HG02973 (cell line): ENCODE measurements around the gene CNTN4.
"Not testable (repeated sequence)": the region's sequence is repeated elsewhere in the genome, so short reads cannot be mapped to it uniquely, and the experiment has no call there.

Experiments
- ATAC-seq: cut with Tn5 transposase; IDR thresholded peaks from one replicate; pipeline ENCODE4 v1.9.1; 2021; ENCODE audit warnings: moderate library complexity; ENCODE audit not compliant: unreplicated experiment

The CNTN4 gene

GRCh38 chr3:2774481-2775249, 676.0 kb downstream of the CNTN4 start:
- ATAC-seq, result no peak

DNA sequence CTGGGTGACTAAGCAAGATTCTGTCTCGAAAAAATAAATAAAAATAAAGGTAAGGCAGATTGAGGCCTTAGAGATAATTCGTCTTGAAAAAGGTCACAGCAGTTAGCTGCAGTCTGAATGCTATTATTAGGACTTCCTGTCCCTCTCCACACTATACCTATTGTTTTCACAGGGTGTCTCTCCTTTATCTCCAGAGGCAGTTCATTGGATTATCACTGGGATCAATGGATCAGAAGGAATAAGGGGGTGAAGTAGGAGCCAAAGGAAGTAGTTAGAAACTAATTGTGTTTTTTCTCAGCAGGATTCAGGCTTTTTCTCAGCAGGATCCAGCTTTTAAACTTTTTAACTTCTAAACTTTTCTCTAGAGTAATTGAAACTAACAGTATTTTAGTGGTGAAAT, 684.6 kb downstream of the CNTN4 start:
- ATAC-seq, result no peak

DNA sequence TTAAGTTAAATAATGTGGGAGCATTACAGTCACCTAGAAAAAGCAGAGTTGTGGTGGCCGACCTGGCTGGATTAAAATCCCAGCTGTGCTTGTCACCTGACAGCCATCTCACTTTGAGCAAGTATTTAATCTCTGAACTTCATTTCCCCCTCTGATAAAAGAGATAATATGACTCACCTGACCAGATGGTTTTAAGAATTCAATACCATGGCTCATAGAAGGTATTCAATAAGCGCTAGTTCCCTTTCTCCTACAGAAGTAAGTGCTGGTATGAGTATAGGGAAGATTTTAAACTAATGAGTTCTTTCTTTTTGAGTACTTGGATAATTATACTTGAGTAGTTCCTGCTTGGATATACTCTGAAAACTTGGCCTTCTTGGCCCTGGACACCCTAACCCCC, 686.0 kb downstream of the CNTN4 start:
- no peak for ATAC-seq

- ATAC-seq, result no peak
These were observed 691.7 kb downstream of the CNTN4 start for GRCh38 chr3:2790266-2790815.

GRCh38 chr3:2792432-2792831, 693.8 kb downstream of the CNTN4 start:
- no peak for ATAC-seq

GRCh38 chr3:2793987-2794386, 695.3 kb downstream of the CNTN4 start:
- ATAC-seq, result no peak

DNA sequence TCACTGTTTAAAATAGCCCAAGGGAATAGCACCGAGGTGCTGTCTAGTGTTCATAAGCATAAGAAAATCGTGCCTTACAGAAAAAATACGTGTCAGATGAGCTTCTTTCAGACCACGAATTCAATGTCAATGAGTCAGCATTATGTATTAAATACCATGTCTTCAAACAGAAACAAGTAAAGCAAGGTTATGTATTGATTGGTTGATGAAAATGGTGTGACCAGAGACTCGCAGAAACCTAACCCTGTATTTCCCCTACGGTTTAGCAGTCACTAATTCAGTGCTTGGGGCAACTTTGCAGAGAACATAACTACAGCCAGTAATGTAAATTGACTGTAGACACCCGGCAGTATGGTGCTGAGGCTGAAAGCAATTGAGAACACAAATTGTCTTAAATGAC, 703.8 kb downstream of the CNTN4 start:
- ATAC-seq, result no peak

DNA sequence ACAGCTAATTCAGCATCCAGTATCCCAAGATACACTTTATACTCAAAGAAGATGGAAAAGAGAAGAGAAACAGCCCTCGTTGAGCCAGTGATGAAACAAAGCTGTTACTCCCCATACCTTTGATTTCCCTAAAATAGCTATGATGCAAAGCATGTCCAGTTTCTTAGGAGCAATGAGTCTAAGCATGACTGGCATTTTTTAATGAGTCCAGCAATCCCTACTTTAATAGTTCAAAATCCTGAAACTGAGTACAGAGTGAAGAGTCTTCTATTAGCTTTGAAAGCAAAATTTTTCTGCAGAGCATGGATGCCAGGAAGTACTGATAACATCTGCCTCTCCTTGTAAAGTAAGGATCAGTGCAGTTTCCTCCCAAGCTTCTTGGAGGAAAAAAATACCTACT, 708.8 kb downstream of the CNTN4 start:
- ATAC-seq, result no peak

GRCh38 chr3:2810723-2811122, 712.1 kb downstream of the CNTN4 start:
- ATAC-seq, result no peak

DNA sequence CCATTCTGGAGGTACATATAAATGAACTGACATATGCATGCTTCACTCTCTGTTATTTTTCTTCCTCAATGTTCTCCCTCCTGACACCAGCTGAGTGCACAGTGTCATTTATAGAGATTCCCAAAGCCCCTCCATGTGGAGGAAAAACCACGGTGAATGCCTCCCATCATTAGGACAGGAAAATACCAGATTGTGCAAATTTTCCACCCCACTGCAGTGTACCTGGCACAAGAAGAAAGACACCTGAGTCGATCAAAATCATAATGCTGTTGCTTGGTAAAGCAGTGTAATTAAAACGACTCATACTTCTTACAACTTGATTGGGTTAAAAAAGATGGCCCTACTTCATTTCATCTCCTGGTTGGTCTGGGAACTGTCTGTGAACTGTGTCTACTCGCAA, 720.9 kb downstream of the CNTN4 start:
- ATAC-seq, result no peak

GRCh38 chr3:2820982-2821381, 722.3 kb downstream of the CNTN4 start:
- ATAC-seq, result not testable (repeated sequence)

DNA sequence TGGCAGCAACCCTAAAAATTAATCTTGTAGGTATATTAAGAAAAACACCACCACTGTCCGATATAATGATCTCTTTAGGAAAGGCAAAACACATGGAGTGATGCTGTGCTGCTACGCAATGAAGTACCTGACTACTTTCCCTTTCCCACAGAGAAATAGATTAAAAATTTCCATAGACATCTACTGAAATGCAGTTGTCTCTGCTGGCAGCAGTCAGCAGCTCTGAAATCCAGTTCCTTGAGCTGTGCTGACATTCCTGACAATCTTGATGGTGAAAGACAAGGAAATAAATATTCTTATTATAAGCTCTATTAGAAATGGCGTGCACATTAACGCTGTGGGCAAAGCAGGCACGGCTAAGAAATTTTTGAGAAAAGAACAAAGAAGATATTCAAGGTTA, 723.9 kb downstream of the CNTN4 start:
- ATAC-seq, result no peak

DNA sequence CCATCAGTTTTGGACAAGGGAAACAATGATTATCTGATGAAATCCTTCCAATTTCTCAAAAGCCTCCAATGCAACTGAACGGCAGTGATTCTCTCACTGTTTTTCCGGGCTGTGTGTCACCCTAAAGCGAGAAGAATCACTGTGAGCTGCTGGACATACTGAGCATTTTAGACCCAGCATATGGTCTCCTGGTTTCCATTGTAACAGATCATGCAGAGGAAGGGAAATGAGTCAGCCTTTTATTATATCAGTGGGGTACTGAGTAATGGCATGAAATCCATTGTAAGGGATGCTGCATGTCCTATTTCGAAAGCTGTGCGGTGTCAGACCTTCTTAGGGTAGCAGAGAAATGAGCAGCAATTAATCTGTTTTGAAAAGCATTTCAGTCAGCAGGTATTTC, 724.4 kb downstream of the CNTN4 start:
- no peak for ATAC-seq

GRCh38 chr3:2823437-2824211, 725.0 kb downstream of the CNTN4 start:
- ATAC-seq, result no peak

DNA sequence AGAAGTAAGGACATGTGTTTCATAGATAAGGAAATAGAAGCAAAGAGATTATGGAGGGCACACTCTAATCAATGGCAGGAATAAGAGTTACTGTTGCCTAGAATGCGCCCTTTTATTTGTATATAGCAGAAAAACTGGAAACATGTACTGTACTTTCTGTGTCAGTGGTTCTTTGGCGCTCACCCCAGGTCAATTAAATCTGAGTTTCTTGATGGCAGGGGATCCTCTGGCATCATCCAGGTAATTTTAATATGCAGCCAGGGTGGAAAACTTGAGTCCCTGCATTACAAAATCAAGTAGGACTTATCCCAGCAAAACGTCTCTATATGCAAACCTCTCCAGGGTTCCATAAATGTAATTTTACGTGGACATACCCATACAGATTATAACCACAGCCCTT, 727.4 kb downstream of the CNTN4 start:
- ATAC-seq, result no peak

GRCh38 chr3:2826453-2826852, 727.8 kb downstream of the CNTN4 start:
- ATAC-seq, result peak; percentile 72

DNA sequence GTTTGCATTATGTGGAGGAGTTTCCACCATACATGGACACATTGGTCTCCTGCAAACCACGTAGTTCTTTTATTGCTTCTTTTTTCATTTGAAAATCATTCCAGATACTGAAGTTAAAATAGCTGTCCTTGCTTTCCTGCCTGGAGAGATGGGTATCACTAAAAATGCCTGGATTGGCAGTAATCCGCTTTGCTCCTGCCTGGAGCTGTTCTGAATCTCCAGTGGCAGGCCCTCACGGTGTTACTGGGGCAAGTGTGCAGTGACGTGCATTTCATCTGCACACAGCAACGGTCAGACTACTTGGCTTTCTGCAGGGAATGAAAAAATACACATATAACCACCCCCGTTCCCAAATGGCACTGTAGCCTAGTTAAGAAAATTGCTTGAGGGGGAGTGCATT, 738.6 kb downstream of the CNTN4 start:
- no peak for ATAC-seq

GRCh38 chr3:2837910-2838309, 739.2 kb downstream of the CNTN4 start:
- ATAC-seq, result no peak

DNA sequence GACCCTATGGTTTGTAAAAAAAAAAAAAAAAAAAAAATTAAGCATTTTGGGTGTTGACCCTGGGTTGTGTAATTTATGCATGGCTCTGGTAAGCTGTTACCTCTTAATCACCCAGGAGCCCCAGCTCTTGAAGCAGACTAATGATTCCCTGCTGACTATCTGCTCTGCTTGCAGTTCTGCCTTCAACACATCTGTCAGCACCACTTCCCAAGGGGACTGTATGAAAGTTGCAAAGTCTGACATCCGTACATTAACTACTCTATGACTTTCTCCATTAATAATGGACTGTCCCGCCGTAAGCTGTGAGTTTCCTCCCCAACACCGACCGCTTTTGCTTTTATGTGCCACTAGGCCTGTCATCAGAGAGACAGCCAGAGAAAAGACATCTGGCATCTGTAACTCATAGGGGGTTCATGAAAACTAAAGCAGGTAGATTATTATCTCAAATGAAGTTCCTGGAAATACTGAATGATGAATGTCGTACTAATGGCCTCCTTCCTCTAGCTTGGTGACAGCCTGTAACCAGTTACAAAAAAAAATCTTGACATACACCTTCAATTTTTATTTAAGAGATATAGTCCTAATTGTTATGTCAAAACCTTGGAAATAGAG, 740.0 kb downstream of the CNTN4 start:
- ATAC-seq, result no peak

GRCh38 chr3:2839876-2840275, 741.2 kb downstream of the CNTN4 start:
- ATAC-seq, result no peak

DNA sequence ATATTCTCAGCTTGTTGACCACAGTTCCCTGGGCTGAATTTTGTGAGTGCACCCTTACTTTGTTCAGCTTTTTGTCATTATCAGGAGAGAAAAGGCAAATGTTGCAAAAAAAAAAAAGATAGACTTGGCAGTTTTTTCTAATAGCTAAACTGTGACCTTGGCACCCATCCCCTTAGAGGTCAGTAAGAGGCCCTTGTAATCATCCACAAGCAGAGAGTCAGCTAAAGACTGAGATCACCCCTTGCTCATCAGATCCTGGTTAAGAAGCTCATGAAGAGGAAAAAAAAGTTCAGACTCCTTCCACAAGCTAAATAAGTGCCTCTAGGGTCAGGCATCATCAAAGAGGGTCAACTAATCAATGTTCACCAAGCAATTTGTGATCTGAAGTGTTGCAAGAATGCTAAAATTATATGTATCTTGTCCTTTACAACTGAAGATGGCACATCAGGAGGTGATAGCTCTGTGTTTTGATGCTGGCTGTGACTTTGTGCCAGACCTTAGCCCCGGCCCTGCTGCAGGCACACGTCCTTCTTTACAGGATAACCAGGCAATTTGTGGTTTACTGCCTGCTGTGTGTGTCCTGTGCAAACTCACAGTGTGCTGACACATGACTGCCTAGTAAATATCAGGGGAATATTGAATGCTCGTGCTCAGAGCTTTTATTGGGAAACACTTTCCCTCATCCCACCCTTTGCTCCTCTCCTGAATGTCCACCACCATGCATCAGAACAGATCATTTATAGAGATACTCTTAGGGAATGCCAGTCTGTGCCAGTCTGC, 748.6 kb downstream of the CNTN4 start:
- no peak for ATAC-seq
